GM12892 (cell line): ENCODE measurements around the gene EPB41L2.

Experiments used
- DNase-seq: peaks from one replicate; pipeline ENCODE4 v3.0.0; 2011; ENCODE audit not compliant: insufficient read length
- FAIRE-seq: peaks from 2 replicates; lab custom pipeline; 2011; peaks lifted over from hg19 to GRCh38; lab: Jason Lieb, UNC
- POLR2A ChIP-seq: IDR thresholded peaks from 2 replicates; pipeline ENCODE4 v1.6.1; 2011; ENCODE audit warnings: low read depth, low read length, control low read depth
- POLR2AphosphoS5 ChIP-seq: IDR thresholded peaks from 2 replicates; pipeline ENCODE4 v1.6.1; 2011; ENCODE audit warnings: low read depth, low read length, control low read depth
- TAF1 ChIP-seq: IDR thresholded peaks from 2 replicates; pipeline ENCODE4 v1.6.1; 2011; ENCODE audit warnings: low read depth, mild to moderate bottlenecking, control low read depth, low read length, borderline replicate concordance

The EPB41L2 gene

DNA sequence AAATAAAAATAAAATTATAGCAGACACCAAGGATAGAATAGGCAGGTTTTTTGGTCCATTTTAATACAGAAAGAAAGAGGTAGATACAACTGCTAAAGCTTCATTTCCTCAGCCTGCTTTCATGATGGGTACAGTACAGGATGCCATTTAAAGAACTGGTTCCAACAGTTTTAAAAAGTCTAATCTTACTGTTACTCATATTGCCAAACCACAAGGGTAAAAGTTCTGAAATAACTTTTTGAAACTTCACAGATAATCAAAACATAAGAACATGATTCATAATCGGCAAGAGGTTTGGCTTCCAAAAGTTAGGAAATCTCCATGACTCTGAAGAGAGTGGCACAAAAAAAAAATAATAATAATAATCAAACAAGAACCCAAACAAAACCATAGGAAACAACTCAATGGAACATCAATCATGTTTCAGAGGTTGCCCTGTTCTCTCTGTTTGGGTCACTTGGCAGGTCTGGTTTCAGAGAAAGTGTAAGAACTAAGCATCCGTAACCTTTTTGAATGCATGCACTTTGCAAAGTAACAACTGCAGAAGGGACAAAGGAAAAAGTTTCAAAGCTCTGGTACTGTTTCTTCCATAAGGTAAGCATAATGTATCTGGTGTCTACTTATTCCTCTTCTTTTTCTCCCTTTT is 156.2 kb downstream of the EPB41L2 start:
- DNase-seq (no peak), FAIRE-seq (no peak)
- TF ChIP-seq POLR2AphosphoS5, result no peak

GRCh38 chr6:130903602-130904001 is 159.4 kb downstream of the EPB41L2 start:
- no peak for TF ChIP-seq TAF1
- FAIRE-seq (no peak), DNase-seq (no peak)

DNA sequence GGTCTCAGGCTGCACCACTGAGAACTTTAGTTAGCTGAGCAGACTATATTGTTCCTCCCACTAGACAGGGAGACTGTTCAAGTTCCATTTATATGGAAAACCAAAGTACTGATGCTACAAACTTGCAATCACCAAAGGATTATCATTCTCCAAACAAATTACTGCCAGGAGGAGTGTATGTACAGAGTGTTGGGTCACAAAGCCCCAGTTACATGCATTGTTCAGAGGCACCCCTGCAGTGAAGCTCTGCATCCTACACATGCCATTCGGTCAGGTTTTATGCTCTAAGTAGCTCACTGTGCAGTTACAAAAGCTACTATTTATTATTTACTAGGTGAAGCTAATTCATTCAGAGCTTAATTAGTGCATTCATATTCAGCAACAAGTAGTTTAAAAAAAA is 160.0 kb downstream of the EPB41L2 start:
- DNase-seq (no peak), FAIRE-seq (no peak)
- no peak for TF ChIP-seq POLR2AphosphoS5
- no peak for TF ChIP-seq TAF1
- no peak for TF ChIP-seq POLR2A

- FAIRE-seq (no peak), DNase-seq (no peak)
- TF ChIP-seq TAF1 (no peak), POLR2A (no peak), POLR2AphosphoS5 (no peak)
These were observed 162.1 kb downstream of the EPB41L2 start for GRCh38 chr6:130900913-130901312.

DNA sequence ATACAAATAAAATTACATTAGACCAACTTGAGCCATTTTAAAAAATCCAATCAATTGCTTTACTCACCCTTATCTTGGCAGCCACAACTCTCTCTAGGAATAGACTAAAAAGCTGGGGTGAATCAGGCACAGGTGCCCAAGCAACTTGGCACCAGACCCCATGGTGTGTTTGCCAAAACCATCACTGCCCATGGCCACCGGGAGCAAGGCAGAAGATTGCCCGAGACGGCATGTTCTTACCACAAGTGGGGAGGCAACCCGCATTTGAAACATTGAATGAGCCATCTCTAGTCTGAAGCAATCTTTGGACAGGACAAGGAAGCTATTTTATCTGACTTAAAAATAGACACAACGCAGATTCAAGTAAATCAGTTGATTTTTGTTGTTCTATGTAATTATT is 166.8 kb downstream of the EPB41L2 start:
- DNase-seq, result no peak
- TF ChIP-seq POLR2AphosphoS5 (no peak), POLR2A (no peak), TAF1 (no peak)
- no peak for FAIRE-seq

- FAIRE-seq (no peak), DNase-seq (no peak)
- TF ChIP-seq POLR2AphosphoS5, result no peak
- TF ChIP-seq POLR2A, result no peak
- no peak for TF ChIP-seq TAF1
These were observed 167.5 kb downstream of the EPB41L2 start for GRCh38 chr6:130895516-130895915.

DNA sequence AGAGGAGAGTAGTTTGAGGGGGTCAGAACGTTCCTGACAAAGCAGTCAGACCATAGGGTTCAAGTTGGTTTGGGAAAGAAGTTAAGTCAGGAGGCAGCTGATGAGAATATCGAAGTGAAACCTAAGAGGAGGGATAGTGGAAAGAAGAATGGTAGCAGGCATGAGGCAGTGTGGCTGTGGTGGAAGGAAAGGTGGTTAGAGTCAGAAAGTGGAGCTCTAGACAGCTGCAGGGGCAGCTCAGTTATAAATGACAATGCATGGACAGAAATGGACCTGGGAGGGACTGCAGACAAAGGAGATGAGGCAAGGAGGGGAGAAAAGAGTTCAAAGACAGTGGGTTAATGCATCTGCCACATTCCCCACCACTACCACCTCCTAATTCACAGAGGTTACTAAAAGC is 169.3 kb downstream of the EPB41L2 start:
- no peak for DNase-seq
- TF ChIP-seq POLR2AphosphoS5 (no peak), POLR2A (no peak), TAF1 (no peak)
- FAIRE-seq, result no peak

GRCh38 chr6:130893277-130893676 is 169.8 kb downstream of the EPB41L2 start:
- DNase-seq, result no peak
- TF ChIP-seq POLR2AphosphoS5 (no peak), TAF1 (no peak), POLR2A (no peak)
- FAIRE-seq, result no peak

- no peak for TF ChIP-seq POLR2AphosphoS5
- no peak for TF ChIP-seq TAF1
- TF ChIP-seq POLR2A, result no peak
- FAIRE-seq (no peak), DNase-seq (no peak)
These were observed 172.5 kb downstream of the EPB41L2 start for GRCh38 chr6:130890521-130890971.

DNA sequence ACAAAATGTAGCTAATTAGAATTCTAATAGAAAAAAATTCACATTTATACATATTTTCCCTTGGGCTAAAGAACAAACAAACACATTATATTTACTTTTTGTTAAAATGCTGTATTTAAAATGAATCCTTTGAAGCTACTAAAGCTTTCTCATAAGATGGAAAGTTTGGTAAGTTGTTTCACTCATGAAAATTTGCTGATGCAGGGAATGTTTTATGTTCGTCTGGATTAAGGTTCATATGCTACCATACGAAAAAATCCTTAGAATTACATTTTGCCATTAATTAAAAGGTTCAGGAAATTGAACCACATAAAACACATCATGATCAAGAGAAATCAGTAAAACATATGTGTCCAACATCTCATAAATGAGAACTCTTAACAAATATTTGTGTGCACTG is 173.6 kb downstream of the EPB41L2 start:
- FAIRE-seq, result peak; percentile 40
- DNase-seq, result no peak

DNA sequence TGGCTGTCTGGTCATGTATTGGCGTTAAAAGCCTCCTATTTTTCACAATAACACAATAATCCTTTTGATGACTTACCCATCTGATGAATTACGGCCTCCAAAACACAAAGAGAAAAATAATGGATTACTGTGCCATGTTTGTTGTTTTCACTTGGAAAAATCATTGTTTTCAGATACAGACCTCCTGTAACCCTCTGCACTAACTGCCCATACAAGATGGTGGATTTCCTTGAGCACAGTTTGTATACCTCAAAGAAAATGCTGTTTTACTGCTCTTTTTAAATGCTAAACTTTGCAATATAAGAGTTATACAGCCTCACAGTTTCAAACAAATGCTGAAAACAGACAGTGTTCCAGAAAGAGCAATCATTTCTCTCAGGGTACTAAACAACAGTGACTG is 174.8 kb downstream of the EPB41L2 start:
- DNase-seq (no peak), FAIRE-seq (no peak)
- no peak for TF ChIP-seq TAF1
- TF ChIP-seq POLR2AphosphoS5, result no peak
- TF ChIP-seq POLR2A, result no peak

More for the DNA sequence above, 173.6 kb downstream of the EPB41L2 start:
- TF ChIP-seq TAF1 (no peak), POLR2AphosphoS5 (no peak), POLR2A (no peak)

GRCh38 chr6:130886966-130887365 is 176.1 kb downstream of the EPB41L2 start:
- FAIRE-seq (no peak), DNase-seq (no peak)
- no peak for TF ChIP-seq POLR2A
- no peak for TF ChIP-seq POLR2AphosphoS5
- TF ChIP-seq TAF1, result no peak

GRCh38 chr6:130885392-130886192 is 177.5 kb downstream of the EPB41L2 start:
- TF ChIP-seq TAF1, result no peak
- no peak for TF ChIP-seq POLR2AphosphoS5
- no peak for TF ChIP-seq POLR2A
- peak; percentile 79 for FAIRE-seq

More at GRCh38 chr6:130885392-130886192, 177.5 kb downstream of the EPB41L2 start:
- no peak for DNase-seq
